Prostate gland (tissue), 2 donors: ENCODE results near the gene CIDEB. TPM values are rescaled to one million over a fixed set of nuclear protein-coding genes. Genes with fewer than 3 reads are reported as not detected.
A peak's percentile ranks its signal among the peaks of the same experiment; 100 is the strongest.

Source experiments
- DNase-seq: peaks from one replicate; pipeline ENCODE4 v3.0.0-alpha.2; 2019; ENCODE audit warnings: low spot score
- H3K27ac ChIP-seq, 2 donors: fragments of 200-600 bp; sonication (generic); 2 replicates each; pipeline ENCODE4 v1.5.1; 2017 to 2019
- H3K27me3 ChIP-seq: fragments of 200-600 bp; sonication (generic); replicated peaks from 2 replicates; pipeline ENCODE4 v1.5.1; 2019; ENCODE audit not compliant: insufficient read depth
- H3K36me3 ChIP-seq, 2 donors: fragments of 200-600 bp; sonication (generic); 1 replicate in 1 of 2; 2 replicates in 1 of 2; pipeline versions ENCODE4 v1.5.1 to v1.8.1; 2017 to 2019
- H3K4me1 ChIP-seq: fragments of 200-600 bp; sonication (generic); replicated peaks from 2 replicates; pipeline ENCODE4 v1.5.1; 2019
- H3K4me3 ChIP-seq, 2 donors: fragments of 200-600 bp; sonication (generic); 2 replicates each; pipeline ENCODE4 v1.5.1; 2017 to 2019
- H3K9me3 ChIP-seq: fragments of 200-600 bp; sonication (generic); 2 replicates; pipeline ENCODE4 v1.5.1; 2017
- POLR2A ChIP-seq: fragments of 450-650 bp; IDR thresholded peaks from one replicate; pipeline ENCODE4 v1.6.1; 2016; ENCODE audit warnings: antibody characterized with exemption, mild to moderate bottlenecking
- POLR2AphosphoS5 ChIP-seq: sonication (generic); formaldehyde crosslinking; IDR thresholded peaks from one replicate; pipeline ENCODE4 v1.6.1; 2017; ENCODE audit warnings: antibody characterized with exemption
- WGBS: methylation state at CpG from one replicate; pipeline ENCODE4 v1.1.5; 2018; 5-methylcytosine and 5-hydroxymethylcytosine counted together
- intact Hi-C: fragments of 100-400 bp; cut with DNase I; formaldehyde crosslinking; loops from one replicate; pipeline ENCODE4 v1.14.2; 2022
- total RNA-seq, 2 donors: library from RNA; depleted of rRNA; stranded (reverse); fragments of >200 nt; gene quantifications; one replicate each; pipeline ENCODE4 v1.1.0, GENCODE V29; 2016
- TF ChIP-seq, protein P1 (sequence below), 4 experiments: fragments of 200-600 bp in 2 of 4; fragments of 450-650 bp in 2 of 4; sonication (generic) in 2 of 4; IDR thresholded peaks; 1 replicate in 3 of 4; 2 replicates in 1 of 4; pipeline ENCODE4 v1.5.1; 2016 to 2019; ENCODE audit warnings: antibody characterized with exemption in 4 of 4, mild to moderate bottlenecking in 2 of 4, moderate library complexity in 2 of 4

CIDEB gene
- total RNA-seq, 2 donors from 2014 or later, result 9.1 to 17.8 TPM

DNA sequence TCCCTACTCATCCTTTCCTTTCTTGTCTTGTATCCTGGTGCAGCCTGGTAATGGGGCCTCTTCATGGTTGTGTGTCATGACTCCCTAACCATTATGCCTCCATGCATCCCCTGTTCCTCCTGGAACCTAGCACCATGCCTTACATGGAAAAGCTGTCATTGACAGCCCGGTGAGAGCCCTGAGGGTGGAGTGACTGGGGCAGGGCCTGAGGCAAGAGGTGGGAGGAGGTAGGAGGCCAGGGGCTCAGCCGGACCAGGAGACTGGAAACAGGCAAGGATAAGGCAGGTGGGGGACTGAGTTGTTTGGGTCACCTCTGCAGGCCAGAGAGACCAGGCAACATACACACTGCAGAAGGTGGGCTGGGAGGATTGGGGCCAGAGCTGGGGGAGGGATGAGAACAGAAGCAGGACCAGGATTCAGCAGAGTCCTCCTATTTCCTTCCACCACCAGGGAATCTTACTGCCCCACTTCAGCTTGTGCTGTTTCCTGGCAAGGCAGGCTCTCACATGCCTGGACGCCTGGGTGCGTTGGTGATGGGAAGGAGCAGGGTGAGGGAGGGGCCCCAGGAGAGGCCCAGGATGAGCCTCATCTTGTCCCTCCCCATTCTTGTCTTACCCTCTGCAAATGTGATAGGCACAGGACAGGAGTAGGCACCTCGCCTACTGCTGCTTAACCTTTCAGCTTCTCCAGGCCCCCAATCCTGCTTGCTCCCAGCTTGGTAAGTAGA lies 1.9 kb upstream of the CIDEB start, which contains the start of gene LTB4R2:
Gene LTB4R2 (plus strand): TSS at position 603 of the 727 bp plus-strand sequence. CDS start 525 bp downstream, outside the sequence.
- Histone ChIP-seq H3K9me3 (no peaks in the 10 kb centered on the region), H3K27me3 (no peaks in the 10 kb centered on the region), H3K4me1 (peaks cover 8% of the 10 kb centered on the region), H3K36me3 (peaks cover 0 to 6% of the 10 kb centered on the region in 2 donors), H3K27ac (peak within 1 kb of the TSS; percentile 73 to 83), H3K4me3 (peak within 1 kb of the TSS; percentile 34 to 39)
- peak; percentile 43 for DNase-seq
- WGBS, result 25% methylated on average over 5 of the region's 5 CpGs
- no peak for TF ChIP-seq POLR2AphosphoS5
- TF ChIP-seq, protein P1, sequence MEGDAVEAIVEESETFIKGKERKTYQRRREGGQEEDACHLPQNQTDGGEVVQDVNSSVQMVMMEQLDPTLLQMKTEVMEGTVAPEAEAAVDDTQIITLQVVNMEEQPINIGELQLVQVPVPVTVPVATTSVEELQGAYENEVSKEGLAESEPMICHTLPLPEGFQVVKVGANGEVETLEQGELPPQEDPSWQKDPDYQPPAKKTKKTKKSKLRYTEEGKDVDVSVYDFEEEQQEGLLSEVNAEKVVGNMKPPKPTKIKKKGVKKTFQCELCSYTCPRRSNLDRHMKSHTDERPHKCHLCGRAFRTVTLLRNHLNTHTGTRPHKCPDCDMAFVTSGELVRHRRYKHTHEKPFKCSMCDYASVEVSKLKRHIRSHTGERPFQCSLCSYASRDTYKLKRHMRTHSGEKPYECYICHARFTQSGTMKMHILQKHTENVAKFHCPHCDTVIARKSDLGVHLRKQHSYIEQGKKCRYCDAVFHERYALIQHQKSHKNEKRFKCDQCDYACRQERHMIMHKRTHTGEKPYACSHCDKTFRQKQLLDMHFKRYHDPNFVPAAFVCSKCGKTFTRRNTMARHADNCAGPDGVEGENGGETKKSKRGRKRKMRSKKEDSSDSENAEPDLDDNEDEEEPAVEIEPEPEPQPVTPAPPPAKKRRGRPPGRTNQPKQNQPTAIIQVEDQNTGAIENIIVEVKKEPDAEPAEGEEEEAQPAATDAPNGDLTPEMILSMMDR (IDR thresholded peaks at IDR 0.05), result peak in 2 of 4 experiments; percentile 13 to 22
- no peak for TF ChIP-seq POLR2A
- intact Hi-C loops, result no loop called here

DNA sequence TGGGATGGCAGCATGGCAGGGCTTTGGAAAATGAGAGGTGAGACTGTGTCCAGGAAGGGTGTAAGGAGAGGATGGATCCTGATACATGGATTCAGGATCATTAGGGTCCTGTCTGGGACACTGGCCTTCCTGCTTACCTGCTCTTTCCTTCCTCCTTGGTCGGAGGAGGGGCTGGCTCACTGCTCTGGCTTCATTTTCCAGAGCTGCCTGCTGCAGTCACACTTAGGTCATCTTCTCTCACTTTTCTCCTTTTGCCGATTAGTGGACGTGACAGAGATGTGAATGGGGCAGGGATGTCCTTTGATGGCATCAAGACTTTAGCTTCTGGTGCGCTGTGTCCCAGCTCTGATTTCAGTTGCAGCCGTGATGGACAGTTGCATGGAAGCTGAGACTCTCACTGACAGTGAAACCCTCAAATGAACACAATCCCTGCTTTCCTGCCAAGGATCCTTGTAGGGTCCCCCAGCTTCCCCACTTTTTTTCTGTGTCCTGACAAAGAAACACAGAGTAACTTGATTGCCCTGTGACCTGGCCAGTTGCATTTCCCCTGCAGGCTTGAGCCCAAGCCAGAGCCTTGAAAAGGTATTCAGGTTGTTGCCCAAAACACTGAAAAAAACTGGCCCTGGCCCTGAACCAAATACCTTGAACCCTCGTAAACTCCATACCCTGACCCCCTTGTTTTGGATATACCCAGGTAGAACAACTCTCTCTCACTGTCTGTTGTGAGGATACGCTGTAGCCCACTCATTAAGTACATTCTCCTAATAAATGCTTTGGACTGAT lies 756 bp upstream of the CIDEB start:
- peaks cover 7 to 18% of the 10 kb centered on the region in 2 donors for H3K36me3 ChIP-seq
- intact Hi-C loops, result no loop called here

DNA sequence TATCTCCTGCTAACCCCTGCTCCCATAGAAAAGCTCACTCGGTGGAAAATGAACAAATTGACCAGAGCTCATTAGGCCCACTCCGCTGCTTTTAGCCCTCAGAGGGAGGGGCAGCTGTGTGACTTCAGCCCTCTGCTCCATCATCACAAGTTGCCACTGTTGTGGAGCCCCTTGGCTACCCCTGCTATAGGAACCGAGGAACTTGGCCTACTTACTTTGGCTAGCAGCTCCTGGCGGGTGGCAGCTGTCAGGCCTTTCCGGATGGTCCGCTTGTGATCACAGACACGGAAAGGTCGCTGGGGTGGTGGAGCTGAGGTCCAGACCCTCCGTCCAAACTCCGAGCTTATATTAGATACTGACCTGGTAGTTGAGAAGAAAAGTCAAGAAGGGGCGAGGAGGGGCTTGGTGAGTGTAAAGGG lies 612 bp downstream of the CIDEB start:
- H3K9me3 ChIP-seq, result no peaks in the 10 kb centered on the region
- WGBS, result 82% methylated on average over 11 of the region's 11 CpGs
- DNase-seq, result no peak
- H3K27me3 ChIP-seq, result no peaks in the 10 kb centered on the region
- H3K36me3 ChIP-seq, result peaks cover 14 to 25% of the 10 kb centered on the region in 2 donors
- H3K4me3 ChIP-seq, result no peak overlapping the region
- no peak overlapping the region for H3K27ac ChIP-seq
- TF ChIP-seq POLR2A (no peak), POLR2AphosphoS5 (no peak)
- TF ChIP-seq, protein P1 (IDR thresholded peaks at IDR 0.05), result no peak
- intact Hi-C loops, result no loop called here
- H3K4me1 ChIP-seq, result peaks cover 8% of the 10 kb centered on the region

More for the DNA sequence above, 756 bp upstream of the CIDEB start:
- Histone ChIP-seq H3K27me3 (no peaks in the 10 kb centered on the region), H3K27ac (no peak overlapping the region), H3K4me1 (peaks cover 8% of the 10 kb centered on the region), H3K9me3 (no peaks in the 10 kb centered on the region), H3K4me3 (no peak overlapping the region)
- 77% methylated on average over 7 of the region's 7 CpGs for WGBS
- TF ChIP-seq, protein P1 (IDR thresholded peaks at IDR 0.05), result no peak
- no peak for TF ChIP-seq POLR2AphosphoS5
- TF ChIP-seq POLR2A, result no peak
- no peak for DNase-seq

DNA sequence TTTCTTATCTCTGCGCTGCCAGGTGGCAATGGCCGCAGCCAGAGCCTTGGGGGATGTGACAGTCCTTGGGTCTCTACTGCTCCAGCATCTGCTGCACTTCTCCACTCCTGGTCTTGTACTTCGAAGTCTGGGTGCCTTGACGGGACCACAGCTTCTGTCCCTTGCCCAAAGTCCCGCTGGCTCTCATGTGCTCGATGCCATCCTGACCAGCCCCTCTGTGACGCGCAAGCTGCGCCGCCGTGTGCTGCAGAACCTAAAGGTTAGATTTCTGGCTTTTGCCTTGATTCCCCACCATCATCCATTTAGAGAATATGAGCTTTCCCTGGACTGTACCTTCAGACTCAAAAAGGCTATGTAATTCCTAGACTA lies 3.8 kb downstream of the CIDEB start:
- Histone ChIP-seq H3K27ac (no peak overlapping the region), H3K27me3 (no peaks in the 10 kb centered on the region), H3K4me3 (no peak overlapping the region), H3K9me3 (no peaks in the 10 kb centered on the region), H3K4me1 (peaks cover 8% of the 10 kb centered on the region), H3K36me3 (peaks cover 15 to 26% of the 10 kb centered on the region in 2 donors)
- DNase-seq, result no peak
- intact Hi-C loops, result no loop called here
- WGBS, result 96% methylated on average over 11 of the region's 11 CpGs
- no peak for TF ChIP-seq POLR2AphosphoS5

DNA sequence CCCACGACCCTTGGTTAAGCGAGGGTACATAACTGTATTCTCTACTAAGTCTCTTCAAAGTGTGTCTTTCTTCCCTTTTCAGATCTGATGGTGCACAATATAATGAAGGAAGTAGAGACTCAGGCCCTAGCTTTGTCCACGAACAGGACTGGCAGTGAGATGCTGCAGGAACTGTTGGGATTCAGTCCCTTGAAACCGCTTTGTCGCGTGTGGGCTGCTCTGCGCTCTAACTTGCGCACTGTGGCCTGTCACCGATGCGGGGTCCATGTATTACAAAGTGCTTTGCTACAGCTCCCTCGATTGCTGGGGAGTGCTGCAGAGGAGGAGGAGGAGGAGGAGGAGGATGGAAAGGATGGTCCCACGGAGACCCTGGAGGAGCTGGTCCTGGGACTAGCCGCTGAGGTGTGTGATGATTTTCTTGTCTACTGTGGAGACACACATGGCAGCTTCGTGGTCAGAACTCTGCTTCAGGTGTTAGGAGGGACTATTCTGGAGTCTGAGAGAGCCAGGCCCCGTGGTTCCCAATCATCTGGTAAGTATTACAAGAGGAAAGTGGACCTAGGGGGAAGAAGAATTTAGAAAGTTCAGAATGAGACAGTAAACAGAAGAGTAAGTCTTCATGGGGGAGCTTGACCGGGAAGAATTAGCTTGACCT lies 7.3 kb downstream of the CIDEB start:
- no peak for DNase-seq
- peak overlapping the region; percentile 76 to 82 for H3K27ac ChIP-seq
- intact Hi-C loops, result no loop called here
- peaks cover 15 to 23% of the 10 kb centered on the region in 2 donors for H3K36me3 ChIP-seq
- TF ChIP-seq POLR2AphosphoS5 (no peak), POLR2A (no peak)
- TF ChIP-seq, protein P1 (IDR thresholded peaks at IDR 0.05), result no peak
- peak overlapping the region; percentile 66 to 69 for H3K4me3 ChIP-seq
- WGBS, result 28% methylated on average over 16 of the region's 16 CpGs
- H3K27me3 ChIP-seq, result no peaks in the 10 kb centered on the region
- H3K4me1 ChIP-seq, result peaks cover 14% of the 10 kb centered on the region
- H3K9me3 ChIP-seq, result no peaks in the 10 kb centered on the region
